Panc1 (cell line): ENCODE results near the gene CELF1. TPM values are rescaled to one million over a fixed set of nuclear protein-coding genes. Genes with fewer than 3 reads are reported as not detected.

ENCODE experiments used
- ATAC-seq: fragments of 200-7000 bp; cut with Tn5 transposase; 2 replicates; pipeline ENCODE4 v1.9.1; 2020; ENCODE audit warnings: mild to moderate bottlenecking, moderate library complexity
- BruUV-seq: library from RNA; stranded (reverse); fragments of 400-500 nt; replicated peaks from 2 replicates; lab custom pipeline; 2021; lab: Mats Ljungman, UMichigan
- CTCF ChIA-PET: fragments of 300-600 bp; sonication (Branson Sonifier 250); formaldehyde crosslinking; loops from one replicate; lab custom pipeline; 2022; ENCODE audit warnings: antibody characterized with exemption; lab: Charles Lee
- POLR2A ChIA-PET: fragments of 300-600 bp; sonication (Branson Sonifier 250); formaldehyde crosslinking; loops from one replicate; lab custom pipeline; 2022; ENCODE audit warnings: antibody characterized with exemption; lab: Charles Lee
- DNase-seq: peaks from one replicate; pipeline ENCODE4 v3.0.0-alpha.2; 2010; ENCODE audit warnings: low read depth, low spot score
- H3K27ac ChIP-seq: 2 replicates; pipeline ENCODE4 v1.5.1; 2011; ENCODE audit warnings: mild to moderate bottlenecking, low read length, inconsistent platforms
- H3K27me3 ChIP-seq: fragments of 200-500 bp; sonication (Bioruptor generic); 2 replicates; pipeline ENCODE4 v1.6.0; 2014; ENCODE audit warnings: low read length, inconsistent platforms; ENCODE audit not compliant: control insufficient read depth, insufficient read depth
- H3K36me3 ChIP-seq: fragments of 200-500 bp; sonication (Bioruptor generic); 2 replicates; pipeline ENCODE4 v1.5.1; 2014; ENCODE audit warnings: inconsistent platforms, mild to moderate bottlenecking, low read length, moderate library complexity; ENCODE audit not compliant: control insufficient read depth, insufficient read depth
- H3K4me1 ChIP-seq: 2 replicates; pipeline ENCODE4 v1.5.1; 2011; ENCODE audit warnings: inconsistent platforms, mild to moderate bottlenecking, low read length, moderate library complexity; ENCODE audit not compliant: control insufficient read depth, insufficient read depth
- H3K4me3 ChIP-seq, 2 experiments: 2 replicates each; pipeline ENCODE4 v1.5.1; 2011 to 2012; ENCODE audit warnings: low read depth in 2 of 2, low read length in 2 of 2, mild to moderate bottlenecking in 2 of 2, inconsistent platforms in 1 of 2, moderate library complexity in 1 of 2
- H3K9me3 ChIP-seq: fragments of 200-500 bp; sonication (Bioruptor generic); 2 replicates; pipeline ENCODE4 v1.5.1; 2014; ENCODE audit warnings: low read depth, mild to moderate bottlenecking, inconsistent platforms, low read length, moderate library complexity; ENCODE audit not compliant: control insufficient read depth, insufficient read depth
- CTCF ChIP-seq: fragments of 450-650 bp; IDR thresholded peaks from 2 replicates; pipeline ENCODE4 v1.5.1; 2017; ENCODE audit warnings: mild to moderate bottlenecking
- POLR2AphosphoS5 ChIP-seq: IDR thresholded peaks from 2 replicates; pipeline ENCODE4 v1.6.1; 2012; ENCODE audit warnings: mild to moderate bottlenecking, low read depth, low read length, moderate library complexity
- REST ChIP-seq, 2 experiments: IDR thresholded peaks; 2 replicates each; pipeline ENCODE4 v1.6.1; 2011 to 2012; ENCODE audit warnings: low read depth in 2 of 2, control low read depth in 1 of 2, low read length in 1 of 2, mild to moderate bottlenecking in 1 of 2, moderate library complexity in 1 of 2; ENCODE audit not compliant: insufficient read depth in 1 of 2
- SIN3A ChIP-seq: IDR thresholded peaks from 2 replicates; pipeline ENCODE4 v1.6.1; 2012; ENCODE audit warnings: low read depth, mild to moderate bottlenecking, low read length, moderate library complexity, borderline replicate concordance; ENCODE audit not compliant: insufficient read depth
- TCF7L2 ChIP-seq: IDR thresholded peaks from 2 replicates; pipeline ENCODE4 v1.6.1; 2011; ENCODE audit warnings: mild to moderate bottlenecking, low read depth, low read length, inconsistent platforms
- in situ Hi-C: cut with HindIII; loops from 2 replicates; pipeline ENCODE4 v1.10.0; 2016; ENCODE audit warnings: low sequenced_read_pairs, low pct_unique_long_range_greater_than_20kb
- intact Hi-C: fragments of 100-400 bp; cut with micrococcal nuclease; formaldehyde crosslinking; loops from one replicate; pipeline ENCODE4 v1.10.0; 2022; ENCODE audit not compliant: unreplicated experiment
- total RNA-seq: library from RNA; stranded (reverse); gene quantifications from one replicate; pipeline ENCODE4 v1.2.1, GENCODE V29; 2021; ENCODE audit not compliant: unreplicated experiment

The CELF1 gene
- total RNA-seq, 1 experiment from 2014 or later: 160 TPM

- TF ChIP-seq POLR2AphosphoS5: no peak
Observed at GRCh38 chr11:47536915-47537314, 16.0 kb downstream of the CELF1 start (continued).

- Histone ChIP-seq H3K27me3 (no peaks in the 10 kb centered on the region), H3K27ac (no peak overlapping the region), H3K4me3 (no peak overlapping the region), H3K36me3 (no peaks in the 10 kb centered on the region), H3K4me1 (peaks cover 21% of the 10 kb centered on the region), H3K9me3 (no peaks in the 10 kb centered on the region)
- BruUV-seq: no TSS peak
- intact Hi-C loops: no loop called here
- no peak for TF ChIP-seq POLR2AphosphoS5
- no peak for TF ChIP-seq REST (IDR thresholded peaks at IDR 0.05; ENCODE audit: insufficient read depth in 1 of 2, low read depth in 2 of 2, low read length in 1 of 2)
- no peak for TF ChIP-seq CTCF
- TF ChIP-seq SIN3A: no peak
- TF ChIP-seq TCF7L2: no peak
- ATAC-seq (no peak), DNase-seq (no peak)
- in situ Hi-C loops: no loop called here
- CTCF ChIA-PET: no interaction called here
- POLR2A ChIA-PET: no interaction called here
Observed at GRCh38 chr11:47534704-47535251, 18.2 kb downstream of the CELF1 start.

GRCh38 chr11:47533690-47534151 is 19.2 kb downstream of the CELF1 start:
- ChIA-PET CTCF (interaction anchor here (0.6 kb wide), 1 partner anchor 109 kb away, joined by 9 read pairs; no protein-coding TSS in a partner anchor), POLR2A (interaction anchor here (0.6 kb wide), 1 partner anchor 115 kb away, joined by 13 read pairs; no protein-coding TSS in a partner anchor)
- Histone ChIP-seq H3K36me3 (no peaks in the 10 kb centered on the region), H3K4me1 (peaks cover 11% of the 10 kb centered on the region), H3K4me3 (no peak overlapping the region), H3K27ac (no peak overlapping the region), H3K9me3 (no peaks in the 10 kb centered on the region), H3K27me3 (no peaks in the 10 kb centered on the region)
- BruUV-seq: no TSS peak
- intact Hi-C loops (no loop called here), in situ Hi-C loops (no loop called here)
- ATAC-seq (no peak), DNase-seq (no peak)
- TF ChIP-seq CTCF (no peak), POLR2AphosphoS5 (no peak), SIN3A (no peak), TCF7L2 (no peak), REST (IDR thresholded peaks at IDR 0.05; ENCODE audit: insufficient read depth in 1 of 2, low read depth in 2 of 2, low read length in 1 of 2) (no peak)
